Measurements from ENCODE around the gene SYT14.

DNA sequence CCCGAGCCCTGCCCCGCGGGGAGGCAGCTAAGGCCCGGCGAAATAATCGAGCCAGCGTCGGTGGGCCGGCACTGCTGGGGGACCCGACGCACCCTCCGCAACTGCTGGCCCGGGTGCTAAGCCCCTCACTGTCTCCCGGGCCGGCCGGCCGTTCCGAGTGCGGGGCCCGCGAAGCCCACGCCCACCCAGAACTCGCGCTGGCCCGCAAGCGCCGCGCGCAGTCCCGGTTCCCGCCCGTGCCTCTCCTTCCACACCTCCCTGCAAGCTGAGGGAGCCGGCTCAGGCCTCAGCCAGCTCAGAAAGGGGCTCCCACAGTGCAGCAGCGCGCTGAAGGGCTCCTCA lies 49.0 kb upstream of the SYT14 start:
- TF ChIP-seq, protein P1, sequence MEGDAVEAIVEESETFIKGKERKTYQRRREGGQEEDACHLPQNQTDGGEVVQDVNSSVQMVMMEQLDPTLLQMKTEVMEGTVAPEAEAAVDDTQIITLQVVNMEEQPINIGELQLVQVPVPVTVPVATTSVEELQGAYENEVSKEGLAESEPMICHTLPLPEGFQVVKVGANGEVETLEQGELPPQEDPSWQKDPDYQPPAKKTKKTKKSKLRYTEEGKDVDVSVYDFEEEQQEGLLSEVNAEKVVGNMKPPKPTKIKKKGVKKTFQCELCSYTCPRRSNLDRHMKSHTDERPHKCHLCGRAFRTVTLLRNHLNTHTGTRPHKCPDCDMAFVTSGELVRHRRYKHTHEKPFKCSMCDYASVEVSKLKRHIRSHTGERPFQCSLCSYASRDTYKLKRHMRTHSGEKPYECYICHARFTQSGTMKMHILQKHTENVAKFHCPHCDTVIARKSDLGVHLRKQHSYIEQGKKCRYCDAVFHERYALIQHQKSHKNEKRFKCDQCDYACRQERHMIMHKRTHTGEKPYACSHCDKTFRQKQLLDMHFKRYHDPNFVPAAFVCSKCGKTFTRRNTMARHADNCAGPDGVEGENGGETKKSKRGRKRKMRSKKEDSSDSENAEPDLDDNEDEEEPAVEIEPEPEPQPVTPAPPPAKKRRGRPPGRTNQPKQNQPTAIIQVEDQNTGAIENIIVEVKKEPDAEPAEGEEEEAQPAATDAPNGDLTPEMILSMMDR (IDR thresholded peaks at IDR 0.05) = no peak
- no peak for TF ChIP-seq EZH2 (IDR thresholded peaks at IDR 0.05)
- TF ChIP-seq EZH2phosphoT487 (IDR thresholded peaks at IDR 0.05) = no peak

Data from neural progenitor cell (in vitro differentiated cells).